Body of pancreas (tissue), 4 donors: Measurements from ENCODE around the gene AKAP13. TPM values are rescaled to one million over a fixed set of nuclear protein-coding genes. Genes with fewer than 3 reads are reported as not detected.
"Not testable (repeated sequence)": the region's sequence is repeated elsewhere in the genome, so short reads cannot be mapped to it uniquely, and the experiment has no call there.

Experiments
- ATAC-seq: fragments of 150-250 bp; one replicate; pipeline ENCODE4 v1.9.1; 2016
- DNase-seq, 4 donors: peaks; one replicate each; pipeline ENCODE4 v3.0.0-alpha.2; 2019
- H3K27ac ChIP-seq, 4 donors: fragments of 200-600 bp; sonication (generic); 1 replicate in 3 of 4; 2 replicates in 1 of 4; pipeline versions ENCODE4 v1.5.1 to v1.6.1; 2016 to 2019; ENCODE audit warnings: mild to moderate bottlenecking in 1 of 4, mixed read lengths in 1 of 4, moderate library complexity in 1 of 4
- H3K27me3 ChIP-seq, 2 donors: fragments of 200-600 bp; sonication (generic); one replicate each; pipeline ENCODE4 v1.6.0; 2016; ENCODE audit warnings: mild to moderate bottlenecking in 1 of 2
- H3K36me3 ChIP-seq, 2 donors: fragments of 200-600 bp; sonication (generic); replicated peaks in 1 of 2; 2 replicates each; pipeline ENCODE4 v1.5.1; 2016; ENCODE audit warnings: low read depth in 2 of 2; ENCODE audit not compliant: insufficient read depth in 1 of 2
- H3K4me1 ChIP-seq: fragments of 200-600 bp; sonication (generic); one replicate; pipeline ENCODE4 v1.6.0; 2016
- H3K4me3 ChIP-seq, 2 donors: fragments of 200-600 bp; sonication (generic); 1 replicate in 1 of 2; 2 replicates in 1 of 2; pipeline ENCODE4 v1.5.1; 2016 to 2019
- H3K9me3 ChIP-seq, 3 donors: fragments of 200-600 bp; sonication (generic); 1 replicate in 2 of 3; 2 replicates in 1 of 3; pipeline ENCODE4 v1.5.1; 2016
- CTCF ChIP-seq, 7 experiments: fragments of 450-650 bp in 4 of 7; fragments of 200-600 bp in 3 of 7; sonication (generic) in 3 of 7; IDR thresholded peaks; one replicate each; pipeline ENCODE4 v1.5.1; 2016 to 2019; ENCODE audit warnings: antibody characterized with exemption in 7 of 7
- POLR2A ChIP-seq, 3 donors: fragments of 450-650 bp; IDR thresholded peaks; one replicate each; pipeline ENCODE4 v1.6.1; 2016; ENCODE audit warnings: antibody characterized with exemption in 3 of 3, mild to moderate bottlenecking in 2 of 3
- WGBS, 2 donors: methylation state at CpG; one replicate each; pipeline ENCODE4 v1.1.5; 2017; 5-methylcytosine and 5-hydroxymethylcytosine counted together
- intact Hi-C: fragments of 100-400 bp; cut with DNase I; formaldehyde crosslinking; loops from one replicate; pipeline ENCODE4 v1.15.1; 2023
- total RNA-seq, 2 donors: library from RNA; depleted of rRNA; stranded (reverse); fragments of >200 nt; gene quantifications; one replicate each; pipeline ENCODE4 v1.1.0, GENCODE V29; 2016

AKAP13 gene
- total RNA-seq, 2 donors from 2014 or later: 102 to 160 TPM

DNA sequence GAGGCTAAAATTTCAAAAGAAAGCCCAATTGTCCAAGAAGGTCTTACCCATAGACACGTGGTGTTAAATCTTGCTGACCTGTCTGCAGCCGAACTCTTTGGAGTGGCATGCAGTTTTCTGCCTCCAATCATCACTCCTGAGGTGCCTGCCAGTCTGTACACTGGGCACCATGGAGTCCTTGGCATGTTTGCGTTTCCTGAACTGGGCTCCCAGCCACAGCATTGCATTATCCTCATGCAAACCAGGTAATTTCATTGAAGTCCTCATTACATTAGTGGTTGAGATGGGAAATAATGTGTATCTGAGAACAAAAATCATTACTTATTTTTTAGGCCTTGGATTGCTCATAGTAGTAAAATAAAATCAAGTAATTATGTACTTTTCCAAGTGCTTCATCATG, 152.3 kb downstream of the AKAP13 start:
- WGBS, 2 donors: 11 to 18% methylated on average over 3 of the region's 3 CpGs
- peak overlapping the region in 1 of 4 donors; percentile 2 for H3K27ac ChIP-seq
- H3K27me3 ChIP-seq: no peaks in the 10 kb centered on the region
- H3K36me3 ChIP-seq: no peaks in the 10 kb centered on the region
- peak; percentile 54 to 69 (median 57) for DNase-seq
- no peak for TF ChIP-seq POLR2A (IDR thresholded peaks at IDR 0.05)
- TF ChIP-seq CTCF (IDR thresholded peaks at IDR 0.05): no peak
- no peak overlapping the region for H3K4me3 ChIP-seq
- peak; percentile 78 for ATAC-seq
- intact Hi-C loops: no loop called here
- H3K9me3 ChIP-seq: no peaks in the 10 kb centered on the region
- peaks cover 45% of the 10 kb centered on the region for H3K4me1 ChIP-seq

GRCh38 chr15:85534031-85534430, 153.6 kb downstream of the AKAP13 start:
- peak overlapping the region in 1 of 4 donors; percentile 60 for H3K27ac ChIP-seq
- DNase-seq: peak in 1 of 4 donors; percentile 20

GRCh38 chr15:85535533-85536330, 155.3 kb downstream of the AKAP13 start:
- Histone ChIP-seq H3K4me1 (peaks cover 35% of the 10 kb centered on the region), H3K27ac (peak overlapping the region in 1 of 4 donors; percentile 60)
- WGBS, 2 donors: 76 to 84% methylated on average over 7 of the region's 7 CpGs
- H3K9me3 ChIP-seq, H3K27me3 ChIP-seq, H3K4me3 ChIP-seq, H3K36me3 ChIP-seq, intact Hi-C loops, ATAC-seq: not testable (repeated sequence)
- DNase-seq: peak in 1 of 4 donors; percentile 44

More at GRCh38 chr15:85534031-85534430, 153.6 kb downstream of the AKAP13 start:
- Histone ChIP-seq H3K9me3 (no peaks in the 10 kb centered on the region), H3K36me3 (no peaks in the 10 kb centered on the region), H3K4me3 (no peak overlapping the region), H3K27me3 (no peaks in the 10 kb centered on the region), H3K4me1 (peaks cover 35% of the 10 kb centered on the region)
- intact Hi-C loops: no loop called here
- no peak for TF ChIP-seq CTCF (IDR thresholded peaks at IDR 0.05)
- no peak for TF ChIP-seq POLR2A (IDR thresholded peaks at IDR 0.05)
- WGBS, 2 donors: 77 to 94% methylated on average over 2 of the region's 2 CpGs
- ATAC-seq: no peak

- Histone ChIP-seq H3K4me1 (peaks cover 38% of the 10 kb centered on the region), H3K36me3 (no peaks in the 10 kb centered on the region), H3K27ac (no peak overlapping the region), H3K27me3 (no peaks in the 10 kb centered on the region), H3K9me3 (no peaks in the 10 kb centered on the region), H3K4me3 (no peak overlapping the region)
- DNase-seq (no peak), ATAC-seq (no peak)
- 68 to 72% methylated on average over 4 of the region's 4 CpGs for WGBS, 2 donors
- intact Hi-C loops: no loop called here
- TF ChIP-seq CTCF (IDR thresholded peaks at IDR 0.05) (no peak), POLR2A (IDR thresholded peaks at IDR 0.05) (no peak)
Measured at GRCh38 chr15:85536341-85536740, 155.9 kb downstream of the AKAP13 start.

DNA sequence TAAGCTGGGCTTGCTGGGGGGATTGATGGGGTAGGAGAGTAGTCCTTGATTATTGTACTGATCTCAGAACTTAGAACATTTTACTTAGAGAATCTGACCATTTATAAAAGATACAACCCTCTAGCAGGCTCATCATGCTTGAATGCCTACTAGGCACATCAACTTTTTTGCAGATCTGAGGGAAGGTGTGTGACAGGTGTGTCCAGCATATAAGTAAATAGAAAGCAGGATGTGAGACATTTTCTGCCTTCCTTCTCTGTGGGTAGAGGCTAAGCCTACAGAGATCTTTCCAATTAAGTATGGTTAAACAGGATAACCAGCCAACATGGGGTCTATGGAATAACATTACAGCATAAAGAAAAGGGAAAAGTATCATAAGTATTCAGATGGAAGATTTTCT, 159.1 kb downstream of the AKAP13 start:
- no peak overlapping the region for H3K4me3 ChIP-seq
- DNase-seq (no peak), ATAC-seq (no peak)
- no peaks in the 10 kb centered on the region for H3K27me3 ChIP-seq
- no peak overlapping the region for H3K27ac ChIP-seq
- H3K4me1 ChIP-seq: peaks cover 44% of the 10 kb centered on the region
- intact Hi-C loops: no loop called here
- TF ChIP-seq CTCF (IDR thresholded peaks at IDR 0.05) (no peak), POLR2A (IDR thresholded peaks at IDR 0.05) (no peak)
- no peaks in the 10 kb centered on the region for H3K36me3 ChIP-seq
- H3K9me3 ChIP-seq: no peaks in the 10 kb centered on the region
